Activated CD8-positive, alpha-beta T cell treated with anti-CD3 and anti-CD28 coated beads for 36 hours (primary cell): Measurements from ENCODE around the gene CAVIN2. TPM values are rescaled to one million over a fixed set of nuclear protein-coding genes. Genes with fewer than 3 reads are reported as not detected.

ENCODE experiments used
- ATAC-seq: fragments of 200-7000 bp; cut with Tn5 transposase; one replicate; pipeline ENCODE4 v1.10.0; 2021; ENCODE audit warnings: mild to moderate bottlenecking, moderate library complexity
- CTCF ChIA-PET: fragments of 350-600 bp; sonication (Branson Sonifier 250); formaldehyde crosslinking; loops from one replicate; lab custom pipeline; 2021; ENCODE audit warnings: antibody characterized with exemption; lab: Charles Lee
- POLR2A ChIA-PET: fragments of 350-600 bp; sonication (Branson Sonifier 250); formaldehyde crosslinking; loops from one replicate; lab custom pipeline; 2021; ENCODE audit warnings: antibody characterized with exemption; lab: Charles Lee
- DNase-seq: peaks from one replicate; pipeline ENCODE4 v3.0.0-alpha.2; 2020
- H3K27ac Mint-ChIP-seq: one replicate; pipeline ENCODE4 v1.8.0; 2021; ENCODE audit warnings: mild to moderate bottlenecking, mixed read lengths
- H3K27me3 Mint-ChIP-seq: one replicate; pipeline ENCODE4 v1.8.0; 2021; ENCODE audit warnings: mixed read lengths
- H3K36me3 Mint-ChIP-seq: one replicate; pipeline ENCODE4 v1.8.0; 2021; ENCODE audit warnings: low read depth, mixed read lengths
- H3K4me1 Mint-ChIP-seq: one replicate; pipeline ENCODE4 v1.8.0; 2021; ENCODE audit warnings: low read depth, mixed read lengths
- H3K4me3 Mint-ChIP-seq: one replicate; pipeline ENCODE4 v1.8.0; 2021; ENCODE audit warnings: mild to moderate bottlenecking, moderate library complexity, mixed read lengths
- H3K9me3 Mint-ChIP-seq: one replicate; pipeline ENCODE4 v1.8.0; 2021; ENCODE audit warnings: mixed read lengths
- intact Hi-C: fragments of 100-400 bp; cut with micrococcal nuclease; formaldehyde crosslinking; loops from one replicate; pipeline ENCODE4 v1.10.0; 2022
- total RNA-seq, 2 experiments: library from RNA; stranded (reverse); gene quantifications; one replicate each; pipeline ENCODE4 v1.2.3, GENCODE V29; 2021
- TF ChIP-seq, protein P1 (sequence below): fragments of 200-600 bp; IDR thresholded peaks from one replicate; pipeline ENCODE4 v1.8.0; 2022; ENCODE audit warnings: antibody characterized with exemption, mild to moderate bottlenecking

Gene CAVIN2
- total RNA-seq, 2 experiments from 2014 or later = not detected

DNA sequence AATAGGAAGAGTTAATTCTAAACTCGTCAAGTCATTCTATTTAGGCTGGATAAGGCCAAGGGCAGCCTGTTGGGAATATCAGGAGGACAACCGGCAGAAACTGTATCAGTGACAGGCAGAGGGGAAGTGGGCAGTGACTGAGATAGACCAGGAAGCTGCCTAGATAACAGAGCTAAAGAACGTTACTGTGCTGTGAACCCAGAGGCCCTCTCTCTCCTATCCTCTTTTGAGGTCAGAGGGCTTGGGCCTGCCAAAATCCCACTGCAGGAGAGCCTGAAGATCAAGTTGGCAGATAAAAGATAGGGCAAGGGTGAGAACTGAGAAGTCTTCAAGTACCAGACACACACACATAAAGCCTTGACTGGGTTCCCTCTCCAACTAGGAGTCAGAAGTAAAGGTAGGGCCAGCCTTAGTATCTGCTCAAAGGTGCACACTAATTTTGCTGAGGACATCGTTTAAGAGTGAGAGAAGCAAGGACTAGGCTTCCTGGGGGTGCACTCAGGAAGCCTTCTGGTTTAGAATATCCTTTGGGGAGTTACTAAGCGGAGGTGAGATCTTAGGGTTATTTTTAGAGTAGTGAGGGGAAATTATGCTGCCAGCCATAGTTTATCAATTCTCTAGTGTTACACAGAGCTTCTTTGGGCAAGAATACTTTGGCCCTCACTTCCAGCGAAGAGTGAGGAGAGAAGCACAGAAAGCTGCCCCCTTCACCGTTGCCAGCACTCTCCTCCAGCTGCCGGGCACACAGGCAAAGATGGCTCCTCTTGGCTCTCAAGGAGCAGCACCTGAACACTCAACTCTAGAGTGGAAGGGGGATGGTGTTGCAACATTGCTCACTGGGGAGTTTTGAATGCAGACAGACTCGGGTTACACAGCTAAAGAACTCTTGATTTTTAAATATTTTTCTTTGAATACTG is 9.8 kb downstream of the CAVIN2 start:
- Mint-ChIP-seq H3K9me3 (no peaks in the 10 kb centered on the region), H3K4me1 (no peaks in the 10 kb centered on the region), H3K27ac (no peak overlapping the region), H3K27me3 (peaks cover 12% of the 10 kb centered on the region), H3K4me3 (no peak overlapping the region), H3K36me3 (no peaks in the 10 kb centered on the region)
- CTCF ChIA-PET = no interaction called here
- intact Hi-C loops = no loop called here
- ATAC-seq = no peak
- POLR2A ChIA-PET = interaction anchor here (0.5 kb wide), 1 partner anchor 8 kb away, joined by 3 read pairs; no protein-coding TSS in a partner anchor
- DNase-seq = no peak
- TF ChIP-seq, protein P1, sequence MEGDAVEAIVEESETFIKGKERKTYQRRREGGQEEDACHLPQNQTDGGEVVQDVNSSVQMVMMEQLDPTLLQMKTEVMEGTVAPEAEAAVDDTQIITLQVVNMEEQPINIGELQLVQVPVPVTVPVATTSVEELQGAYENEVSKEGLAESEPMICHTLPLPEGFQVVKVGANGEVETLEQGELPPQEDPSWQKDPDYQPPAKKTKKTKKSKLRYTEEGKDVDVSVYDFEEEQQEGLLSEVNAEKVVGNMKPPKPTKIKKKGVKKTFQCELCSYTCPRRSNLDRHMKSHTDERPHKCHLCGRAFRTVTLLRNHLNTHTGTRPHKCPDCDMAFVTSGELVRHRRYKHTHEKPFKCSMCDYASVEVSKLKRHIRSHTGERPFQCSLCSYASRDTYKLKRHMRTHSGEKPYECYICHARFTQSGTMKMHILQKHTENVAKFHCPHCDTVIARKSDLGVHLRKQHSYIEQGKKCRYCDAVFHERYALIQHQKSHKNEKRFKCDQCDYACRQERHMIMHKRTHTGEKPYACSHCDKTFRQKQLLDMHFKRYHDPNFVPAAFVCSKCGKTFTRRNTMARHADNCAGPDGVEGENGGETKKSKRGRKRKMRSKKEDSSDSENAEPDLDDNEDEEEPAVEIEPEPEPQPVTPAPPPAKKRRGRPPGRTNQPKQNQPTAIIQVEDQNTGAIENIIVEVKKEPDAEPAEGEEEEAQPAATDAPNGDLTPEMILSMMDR = no peak

DNA sequence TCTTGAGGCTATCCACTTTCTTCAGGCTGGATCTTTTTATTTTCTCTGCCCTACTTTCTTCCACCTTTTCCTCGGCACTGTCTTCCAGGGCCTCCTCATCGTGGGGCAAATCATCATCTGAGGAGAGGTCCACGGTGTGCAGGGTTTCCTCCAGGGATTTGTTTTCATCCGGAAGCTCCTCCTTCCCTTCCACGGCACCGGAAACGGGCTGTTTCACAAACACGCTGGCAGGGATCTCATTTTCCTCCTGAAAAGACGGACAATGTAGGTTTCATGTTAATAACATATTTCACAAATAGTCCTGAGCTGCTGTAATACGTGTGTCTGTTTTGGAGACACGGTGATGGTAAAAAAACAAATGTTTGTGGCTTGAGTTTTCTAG is 10.4 kb downstream of the CAVIN2 start:
- Mint-ChIP-seq H3K36me3 (no peaks in the 10 kb centered on the region), H3K4me1 (no peaks in the 10 kb centered on the region), H3K4me3 (no peak overlapping the region), H3K27ac (no peak overlapping the region), H3K9me3 (no peaks in the 10 kb centered on the region), H3K27me3 (peaks cover 12% of the 10 kb centered on the region)
- TF ChIP-seq, protein P1 = no peak
- POLR2A ChIA-PET = interaction anchor here (0.5 kb wide), 1 partner anchor 9 kb away, joined by 3 read pairs; no protein-coding TSS in a partner anchor
- intact Hi-C loops = no loop called here
- ATAC-seq (no peak), DNase-seq (no peak)
- CTCF ChIA-PET = no interaction called here

DNA sequence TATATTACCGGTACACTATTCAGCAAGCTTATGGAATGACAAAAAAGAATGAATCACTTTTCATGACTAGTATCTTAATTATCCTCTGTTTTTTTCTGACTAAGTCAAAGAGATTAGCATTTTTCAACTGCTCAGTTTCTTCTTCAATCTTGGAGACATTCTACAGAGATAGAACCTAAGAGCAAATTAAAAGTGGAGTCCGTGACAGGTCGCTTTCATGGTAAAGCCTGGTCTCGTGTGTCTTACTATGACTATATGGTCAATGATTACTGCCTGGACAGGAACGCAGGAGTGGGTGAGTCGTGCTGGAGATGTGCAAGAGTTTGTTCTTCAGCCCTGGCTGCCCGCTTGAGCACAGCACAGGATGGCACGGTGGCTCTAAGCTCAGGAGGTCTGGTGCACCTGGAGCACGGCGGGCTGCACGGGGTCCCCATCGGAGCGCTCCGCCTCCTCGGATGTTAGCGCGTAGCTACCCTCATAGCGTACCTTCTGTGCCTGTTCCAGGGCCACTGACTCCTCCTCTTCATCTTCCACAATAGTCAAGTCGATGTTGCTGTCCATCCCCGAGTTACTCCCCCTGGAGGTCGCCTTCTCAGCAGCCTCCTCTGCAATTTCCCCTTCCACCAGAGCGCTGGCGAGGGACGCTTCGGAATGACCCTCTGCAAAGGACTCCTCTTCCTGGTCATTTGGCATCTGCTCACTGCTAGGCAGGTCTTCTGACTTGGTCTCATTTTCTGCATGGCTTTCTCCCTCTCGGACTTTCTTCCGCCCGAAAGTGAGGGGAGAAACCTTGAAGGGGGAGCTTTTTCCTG is 11.1 kb downstream of the CAVIN2 start:
- CTCF ChIA-PET = interaction anchor here (2.3 kb wide), 1 partner anchor 24 kb away, joined by 10 read pairs; no protein-coding TSS in a partner anchor
- DNase-seq (no peak), ATAC-seq (no peak)

DNA sequence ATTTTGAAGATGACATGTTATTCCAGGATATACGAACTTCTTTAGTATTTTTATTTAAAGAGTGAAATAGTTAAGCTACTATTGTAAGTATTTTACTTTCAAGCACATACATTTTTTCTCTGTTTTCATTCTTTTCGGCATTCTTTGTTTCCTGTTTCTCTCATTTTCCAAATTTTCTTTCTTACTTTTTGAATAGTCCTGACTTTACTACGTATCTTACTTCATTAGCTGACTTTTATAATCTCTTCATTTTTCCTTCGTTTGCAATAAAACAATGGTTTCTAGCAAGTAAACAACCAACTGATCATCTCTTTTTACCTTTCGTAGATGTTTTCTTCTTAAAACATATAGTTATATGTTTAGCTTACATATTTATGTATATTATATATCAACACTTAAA is 11.8 kb downstream of the CAVIN2 start:
- TF ChIP-seq, protein P1 = no peak
- no peak for ATAC-seq
- Mint-ChIP-seq H3K27ac (no peak overlapping the region), H3K4me1 (no peaks in the 10 kb centered on the region), H3K4me3 (no peak overlapping the region), H3K36me3 (no peaks in the 10 kb centered on the region), H3K9me3 (no peaks in the 10 kb centered on the region), H3K27me3 (peaks cover 9% of the 10 kb centered on the region)
- no peak for DNase-seq
- ChIA-PET CTCF (interaction anchor here (2.3 kb wide), 1 partner anchor 23 kb away, joined by 10 read pairs; no protein-coding TSS in a partner anchor), POLR2A (no interaction called here)
- intact Hi-C loops = no loop called here

More for the DNA sequence above, 11.1 kb downstream of the CAVIN2 start:
- TF ChIP-seq, protein P1 = no peak
- no peaks in the 10 kb centered on the region for H3K36me3 Mint-ChIP-seq
- intact Hi-C loops = no loop called here
- H3K4me1 Mint-ChIP-seq = no peaks in the 10 kb centered on the region
- H3K9me3 Mint-ChIP-seq = no peaks in the 10 kb centered on the region
- no peak overlapping the region for H3K27ac Mint-ChIP-seq
- POLR2A ChIA-PET = no interaction called here
- H3K4me3 Mint-ChIP-seq = no peak overlapping the region
- H3K27me3 Mint-ChIP-seq = peaks cover 10% of the 10 kb centered on the region
